ENCODE data around the gene PMM2.

GRCh38 chr16:8859913-8860881, 62.6 kb downstream of the PMM2 start:
- TF ChIP-seq POLR2AphosphoS5 (IDR thresholded peaks at IDR 0.05; ENCODE audit: borderline replicate concordance, low read depth, low read length) (no peak), EZH2 (IDR thresholded peaks at IDR 0.05) (no peak), FOXP2 (optimal IDR thresholded peaks at IDR 0.05; ENCODE audit: control extremely low read depth, extremely low read length, insufficient read depth) (no peak)

All from SK-N-MC (cell line).